Heart left ventricle (tissue), 16 donors: ENCODE measurements around the gene SLC39A9. TPM values are rescaled to one million over a fixed set of nuclear protein-coding genes. Genes with fewer than 3 reads are reported as not detected.
A peak's percentile ranks its signal among the peaks of the same experiment; 100 is the strongest.

ENCODE experiments used
- ATAC-seq, 4 donors: fragments of 200-7000 bp; cut with Tn5 transposase; one replicate each; pipeline ENCODE4 v1.9.1; 2020 to 2022; ENCODE audit warnings: moderate library complexity in 4 of 4, mild to moderate bottlenecking in 3 of 4, moderate number of reproducible peaks in 1 of 4
- DNase-seq, 5 donors: peaks; one replicate each; pipeline ENCODE4 v3.0.0-alpha.2; 2020
- H3K27ac ChIP-seq, 12 donors: fragments of 200-600 bp; sonication (generic) in 4 of 12; one replicate each; pipeline versions ENCODE4 v1.5.0 to v1.8.0; 2016 to 2022; ENCODE audit warnings: mild to moderate bottlenecking in 2 of 12
- H3K27me3 ChIP-seq, 9 donors: fragments of 200-600 bp; sonication (generic) in 2 of 9; one replicate each; pipeline versions ENCODE4 v1.5.1 to v1.8.0; 2016 to 2022; ENCODE audit warnings: mild to moderate bottlenecking in 3 of 9
- H3K36me3 ChIP-seq, 9 donors: fragments of 200-600 bp; sonication (generic) in 2 of 9; one replicate each; pipeline versions ENCODE4 v1.5.0 to v1.8.0; 2018 to 2022; ENCODE audit warnings: mild to moderate bottlenecking in 2 of 9
- H3K4me1 ChIP-seq, 12 donors: fragments of 200-600 bp; sonication (generic) in 4 of 12; one replicate each; pipeline versions ENCODE4 v1.5.0 to v1.8.0; 2016 to 2022; ENCODE audit warnings: mild to moderate bottlenecking in 3 of 12
- H3K4me3 ChIP-seq, 12 donors: fragments of 200-600 bp; sonication (generic) in 4 of 12; one replicate each; pipeline versions ENCODE4 v1.5.0 to v1.8.0; 2017 to 2022; ENCODE audit warnings: mild to moderate bottlenecking in 9 of 12, moderate library complexity in 4 of 12
- H3K9me3 ChIP-seq, 12 donors: fragments of 200-600 bp; sonication (generic) in 4 of 12; one replicate each; pipeline versions ENCODE4 v1.5.0 to v1.8.0; 2016 to 2022; ENCODE audit warnings: mild to moderate bottlenecking in 1 of 12
- POLR2A ChIP-seq, 2 donors: fragments of 450-650 bp; IDR thresholded peaks; one replicate each; pipeline ENCODE4 v1.6.1; 2017; ENCODE audit warnings: antibody characterized with exemption in 2 of 2, mild to moderate bottlenecking in 2 of 2, moderate library complexity in 2 of 2
- WGBS, 4 donors: extraction: QIAGEN DNeasy Blood & Tissue Kit in 2 of 4; methylation state at CpG; one replicate each; pipeline versions ENCODE4 v1.1.5 to v1.1.7; 2013 to 2018; 5-methylcytosine and 5-hydroxymethylcytosine counted together
- intact Hi-C, 10 donors: fragments of 100-400 bp; cut with DNase I; formaldehyde crosslinking; loops; one replicate each; pipeline versions ENCODE4 v1.11.1 to v1.14.2; 2022
- polyA plus RNA-seq, 2 donors: library from polyadenylated mRNA; stranded (reverse); fragments of 200-250 nt; gene quantifications; one replicate each; pipeline ENCODE4 v1.2.3, GENCODE V29; 2013
- total RNA-seq, 9 donors: library from RNA; depleted of rRNA in 2 of 9; stranded (reverse); fragments of >200 nt in 2 of 9; fragmentation: NEBNext Ultra II Directional in 3 of 9; extraction: Animal tissue kit (Norgen Biotek cat#: 25700) in 3 of 9; gene quantifications; one replicate each; pipeline versions ENCODE4 v1.1.0 to v1.2.4, GENCODE V29; 2016 to 2023
- TF ChIP-seq, protein P1 (sequence below), 12 donors: fragments of 200-600 bp; sonication (generic) in 4 of 12; IDR thresholded peaks; one replicate each; pipeline versions ENCODE4 v1.5.0 to v1.8.0; 2018 to 2022; ENCODE audit warnings: antibody characterized with exemption in 12 of 12, mild to moderate bottlenecking in 5 of 12
- donor health status: ischemic (EF 13 %, LVEDD 7.1; RV severe dilation, severe dysfunction).
- donor health status: healthy with polysubstance abuse.
- donor health status: DM: no; HTN: yes; CAD: no.
- donor health status: DM: no; HTN: no; CAD: no.
- donor health status: ischemic (EF 25% LVEDD 6.9; RV normal size, moderate dysfunction).
- donor health status: ischemic (EF 25% LVEDD 5.7; RV mildly dilated, moderate dysfunction).
- donor health status: healthy.
- donor health status: DM: yes; HTN: yes; CAD: no.
- donor health status: ischemic (EF 35%, LVEDD 5.7; RV mildly dilated, moderate dysfunction).
- donor health status: nonischemic (EF 11% LVEDD 7.7; RV severe dilation, severe dysfunction).
- donor health status: DM: yes; HTN: yes; CAD: no.
- donor health status: PGD.
- donor health status: ischemic (EF 29% LVEDD 5.4; RV normal size, mild dysfunction).
- donor health status: nonischemic (EF 23%, LVEDD 6.1; RV moderate dilation, normal function).

Gene SLC39A9
- total and polyA plus RNA-seq, 11 donors, result 7.2 to 37.5 (median 25.5) TPM

DNA sequence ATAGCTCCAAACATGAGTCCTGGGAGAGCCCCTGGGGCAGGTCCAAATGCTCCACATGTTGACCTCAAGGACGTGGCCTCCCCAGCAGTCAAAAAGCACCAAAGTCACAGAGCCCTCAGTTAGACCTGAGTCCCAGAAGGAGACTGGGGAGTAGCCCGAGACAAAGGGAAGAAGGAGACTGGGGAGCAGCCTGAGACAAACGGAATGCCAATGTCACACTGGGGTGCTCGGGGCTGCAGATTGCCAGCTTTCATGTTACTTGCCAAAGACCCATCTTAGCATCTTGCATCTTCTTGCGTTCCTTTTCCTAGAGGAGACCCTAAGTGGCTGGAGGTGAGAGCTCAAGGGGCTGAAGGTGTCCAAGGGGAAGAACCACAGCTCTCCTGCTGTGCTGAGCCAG is 100.9 kb downstream of the SLC39A9 start:
- Histone ChIP-seq H3K36me3 (no peaks in the 10 kb centered on the region), H3K27ac (no peak overlapping the region), H3K9me3 (no peaks in the 10 kb centered on the region), H3K4me1 (peaks cover 0 to 13% (median 2%) of the 10 kb centered on the region in 12 donors), H3K27me3 (no peaks in the 10 kb centered on the region), H3K4me3 (no peak overlapping the region)
- intact Hi-C loops, result no loop called here
- TF ChIP-seq POLR2A (IDR thresholded peaks at IDR 0.05), result no peak
- TF ChIP-seq, protein P1, sequence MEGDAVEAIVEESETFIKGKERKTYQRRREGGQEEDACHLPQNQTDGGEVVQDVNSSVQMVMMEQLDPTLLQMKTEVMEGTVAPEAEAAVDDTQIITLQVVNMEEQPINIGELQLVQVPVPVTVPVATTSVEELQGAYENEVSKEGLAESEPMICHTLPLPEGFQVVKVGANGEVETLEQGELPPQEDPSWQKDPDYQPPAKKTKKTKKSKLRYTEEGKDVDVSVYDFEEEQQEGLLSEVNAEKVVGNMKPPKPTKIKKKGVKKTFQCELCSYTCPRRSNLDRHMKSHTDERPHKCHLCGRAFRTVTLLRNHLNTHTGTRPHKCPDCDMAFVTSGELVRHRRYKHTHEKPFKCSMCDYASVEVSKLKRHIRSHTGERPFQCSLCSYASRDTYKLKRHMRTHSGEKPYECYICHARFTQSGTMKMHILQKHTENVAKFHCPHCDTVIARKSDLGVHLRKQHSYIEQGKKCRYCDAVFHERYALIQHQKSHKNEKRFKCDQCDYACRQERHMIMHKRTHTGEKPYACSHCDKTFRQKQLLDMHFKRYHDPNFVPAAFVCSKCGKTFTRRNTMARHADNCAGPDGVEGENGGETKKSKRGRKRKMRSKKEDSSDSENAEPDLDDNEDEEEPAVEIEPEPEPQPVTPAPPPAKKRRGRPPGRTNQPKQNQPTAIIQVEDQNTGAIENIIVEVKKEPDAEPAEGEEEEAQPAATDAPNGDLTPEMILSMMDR (IDR thresholded peaks at IDR 0.05), result no peak
- DNase-seq, result no peak
- WGBS, 4 donors, result 75 to 92% (median 87%) methylated on average over 4 to 5 of the region's 5 CpGs
- no peak for ATAC-seq

DNA sequence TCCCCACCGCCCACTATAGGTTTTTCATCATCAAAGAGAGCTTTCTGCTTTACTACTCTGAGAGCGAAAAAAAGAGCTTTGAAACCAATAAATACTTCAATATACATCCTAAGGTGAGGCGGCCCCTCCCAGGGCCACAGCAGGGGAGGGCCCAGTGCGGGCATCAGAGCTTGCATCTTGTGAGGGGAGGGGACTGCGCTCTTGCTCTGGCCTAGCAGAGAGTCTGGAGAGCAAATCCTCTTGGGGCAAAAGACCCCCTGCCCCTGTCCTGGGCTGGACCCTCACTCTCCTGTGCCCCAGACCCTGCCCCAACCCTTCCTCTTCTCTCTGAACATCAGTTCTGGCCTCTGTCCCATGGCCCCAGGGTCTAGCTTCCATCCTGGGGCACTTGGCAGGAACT is 101.6 kb downstream of the SLC39A9 start:
- TF ChIP-seq, protein P1 (IDR thresholded peaks at IDR 0.05), result no peak
- TF ChIP-seq POLR2A (IDR thresholded peaks at IDR 0.05), result no peak
- no peaks in the 10 kb centered on the region for H3K9me3 ChIP-seq
- no peak overlapping the region for H3K27ac ChIP-seq
- no peak overlapping the region for H3K4me3 ChIP-seq
- WGBS, 4 donors, result 84 to 91% (median 88%) methylated on average over 5 of the region's 5 CpGs
- peaks cover 0 to 13% (median 2%) of the 10 kb centered on the region in 12 donors for H3K4me1 ChIP-seq
- no peaks in the 10 kb centered on the region for H3K36me3 ChIP-seq
- no peaks in the 10 kb centered on the region for H3K27me3 ChIP-seq
- ATAC-seq, result no peak
- intact Hi-C loops, result no loop called here
- no peak for DNase-seq

DNA sequence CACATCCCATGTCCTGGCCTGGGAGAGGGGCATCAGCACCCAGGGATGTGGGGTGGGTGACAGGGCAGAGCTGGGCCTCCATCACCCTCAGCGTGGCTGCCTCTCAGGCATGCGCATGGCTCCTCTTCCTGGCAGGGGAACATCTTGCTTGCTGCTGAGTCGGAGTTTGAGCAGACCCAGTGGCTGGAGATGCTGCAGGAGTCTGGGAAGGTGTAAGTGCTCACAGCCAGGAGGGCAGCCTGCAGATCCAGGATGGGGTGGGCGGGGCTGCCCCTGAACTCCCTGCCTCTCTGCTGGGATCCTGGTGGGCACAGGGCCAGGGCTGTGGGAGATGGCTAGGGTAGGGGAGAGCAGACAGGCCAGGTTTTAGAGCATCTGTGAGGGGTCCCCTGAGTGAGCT is 102.2 kb downstream of the SLC39A9 start:
- WGBS, 4 donors, result 87 to 90% (median 88%) methylated on average over 4 of the region's 4 CpGs; no CpG with 5 or more reads in 1 of the 4 donors
- TF ChIP-seq, protein P1 (IDR thresholded peaks at IDR 0.05), result no peak
- no peak for TF ChIP-seq POLR2A (IDR thresholded peaks at IDR 0.05)
- ATAC-seq (peak in 2 of 4 donors; percentile 11 to 21), DNase-seq (no peak)
- Histone ChIP-seq H3K36me3 (no peaks in the 10 kb centered on the region), H3K27me3 (no peaks in the 10 kb centered on the region), H3K9me3 (no peaks in the 10 kb centered on the region), H3K27ac (peak overlapping the region in 5 of 12 donors; percentile 30 to 67 (median 46)), H3K4me1 (peaks cover 0 to 13% (median 2%) of the 10 kb centered on the region in 12 donors), H3K4me3 (no peak overlapping the region)
- intact Hi-C loops, result no loop called here

DNA sequence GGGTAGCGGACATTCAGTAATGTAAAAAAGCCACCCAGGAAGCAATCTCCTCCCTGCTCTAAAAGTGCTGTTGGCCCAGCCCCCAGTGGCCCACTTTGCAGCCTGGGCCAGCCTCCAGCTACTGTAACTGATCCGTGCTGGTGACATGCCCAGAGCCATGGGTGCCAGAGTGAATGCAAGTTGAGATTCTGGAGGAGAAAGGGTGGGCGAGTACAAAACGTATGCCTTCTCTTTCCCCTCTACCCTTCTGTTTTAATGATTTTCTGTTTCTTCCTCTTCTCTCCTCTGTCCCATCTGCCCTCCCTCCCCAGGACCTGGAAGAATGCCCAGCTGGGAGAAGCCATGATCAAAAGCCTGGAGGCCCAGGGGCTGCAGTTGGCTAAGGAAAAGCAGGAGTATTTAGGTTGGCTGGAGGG is 102.9 kb downstream of the SLC39A9 start:
- DNase-seq, result peak; percentile 55 to 87 (median 69)

More for the DNA sequence above, 102.9 kb downstream of the SLC39A9 start:
- Histone ChIP-seq H3K4me1 (peaks cover 0 to 13% (median 2%) of the 10 kb centered on the region in 12 donors), H3K27me3 (no peaks in the 10 kb centered on the region), H3K9me3 (no peaks in the 10 kb centered on the region), H3K27ac (peak overlapping the region in 8 of 12 donors; percentile 19 to 67 (median 38)), H3K36me3 (no peaks in the 10 kb centered on the region), H3K4me3 (no peak overlapping the region)
- peak; percentile 80 to 92 (median 88) for ATAC-seq
- 29 to 42% (median 30%) methylated on average over 3 to 4 of the region's 4 CpGs for WGBS, 4 donors
- no peak for TF ChIP-seq POLR2A (IDR thresholded peaks at IDR 0.05)
- TF ChIP-seq, protein P1 (IDR thresholded peaks at IDR 0.05), result no peak
- intact Hi-C loops, result no loop called here
